ENCODE results near the gene LARP4B.

Gene LARP4B

GRCh38 chr10:878895-879294, 52.6 kb downstream of the LARP4B start:
- TF ChIP-seq ZNF274 (IDR thresholded peaks at IDR 0.05; ENCODE audit: low read depth, low read length), result no peak
- H3K4me3 ChIP-seq (ENCODE audit: low read length), result no peak overlapping the region

GRCh38 chr10:878333-878759, 53.2 kb downstream of the LARP4B start:
- H3K4me3 ChIP-seq (ENCODE audit: low read length), result no peak overlapping the region
- TF ChIP-seq ZNF274 (IDR thresholded peaks at IDR 0.05; ENCODE audit: low read depth, low read length), result no peak

- no peak for TF ChIP-seq ZNF274 (IDR thresholded peaks at IDR 0.05; ENCODE audit: low read depth, low read length)
- no peak overlapping the region for H3K4me3 ChIP-seq (ENCODE audit: low read length)
Measured at GRCh38 chr10:876438-876837, 55.1 kb downstream of the LARP4B start.

GRCh38 chr10:873020-873419, 58.5 kb downstream of the LARP4B start:
- no peak overlapping the region for H3K4me3 ChIP-seq (ENCODE audit: low read length)
- TF ChIP-seq ZNF274 (IDR thresholded peaks at IDR 0.05; ENCODE audit: low read depth, low read length), result no peak

GRCh38 chr10:871951-872403, 59.5 kb downstream of the LARP4B start:
- no peak overlapping the region for H3K4me3 ChIP-seq (ENCODE audit: low read length)
- TF ChIP-seq ZNF274 (IDR thresholded peaks at IDR 0.05; ENCODE audit: low read depth, low read length), result no peak

- no peak for TF ChIP-seq ZNF274 (IDR thresholded peaks at IDR 0.05; ENCODE audit: low read depth, low read length)
- H3K4me3 ChIP-seq (ENCODE audit: low read length), result no peak overlapping the region
Measured at GRCh38 chr10:870564-871166, 60.8 kb downstream of the LARP4B start.

GRCh38 chr10:869171-869570, 62.3 kb downstream of the LARP4B start:
- no peak for TF ChIP-seq ZNF274 (IDR thresholded peaks at IDR 0.05; ENCODE audit: low read depth, low read length)

GRCh38 chr10:867807-868206, 63.7 kb downstream of the LARP4B start:
- TF ChIP-seq ZNF274 (IDR thresholded peaks at IDR 0.05; ENCODE audit: low read depth, low read length), result no peak
- no peak overlapping the region for H3K4me3 ChIP-seq (ENCODE audit: low read length)

More at GRCh38 chr10:869171-869570, 62.3 kb downstream of the LARP4B start:
- H3K4me3 ChIP-seq (ENCODE audit: low read length), result no peak overlapping the region

- no peak for TF ChIP-seq ZNF274 (IDR thresholded peaks at IDR 0.05; ENCODE audit: low read depth, low read length)
- H3K4me3 ChIP-seq (ENCODE audit: low read length), result no peak overlapping the region
Measured at GRCh38 chr10:866577-866941, 64.9 kb downstream of the LARP4B start.

GRCh38 chr10:865924-866576, 65.5 kb downstream of the LARP4B start:
- H3K4me3 ChIP-seq (ENCODE audit: low read length), result no peak overlapping the region
- TF ChIP-seq ZNF274 (IDR thresholded peaks at IDR 0.05; ENCODE audit: low read depth, low read length), result no peak

- H3K4me3 ChIP-seq (ENCODE audit: low read length), result no peak overlapping the region
- no peak for TF ChIP-seq ZNF274 (IDR thresholded peaks at IDR 0.05; ENCODE audit: low read depth, low read length)
Measured at GRCh38 chr10:865257-865656, 66.2 kb downstream of the LARP4B start.

- no peak for TF ChIP-seq ZNF274 (IDR thresholded peaks at IDR 0.05; ENCODE audit: low read depth, low read length)
- H3K4me3 ChIP-seq (ENCODE audit: low read length), result no peak overlapping the region
Measured at GRCh38 chr10:860519-860918, 71.0 kb downstream of the LARP4B start.

GRCh38 chr10:856416-857157, 74.9 kb downstream of the LARP4B start:
- no peak for TF ChIP-seq ZNF274 (IDR thresholded peaks at IDR 0.05; ENCODE audit: low read depth, low read length)
- no peak overlapping the region for H3K4me3 ChIP-seq (ENCODE audit: low read length)

GRCh38 chr10:855671-856070, 75.8 kb downstream of the LARP4B start:
- no peak overlapping the region for H3K4me3 ChIP-seq (ENCODE audit: low read length)
- no peak for TF ChIP-seq ZNF274 (IDR thresholded peaks at IDR 0.05; ENCODE audit: low read depth, low read length)

- no peak overlapping the region for H3K4me3 ChIP-seq (ENCODE audit: low read length)
- TF ChIP-seq ZNF274 (IDR thresholded peaks at IDR 0.05; ENCODE audit: low read depth, low read length), result no peak
Measured at GRCh38 chr10:855079-855478, 76.4 kb downstream of the LARP4B start.

Measured in GM08714 (cell line).